ENCODE measurements around the gene PLCD1.

DNA sequence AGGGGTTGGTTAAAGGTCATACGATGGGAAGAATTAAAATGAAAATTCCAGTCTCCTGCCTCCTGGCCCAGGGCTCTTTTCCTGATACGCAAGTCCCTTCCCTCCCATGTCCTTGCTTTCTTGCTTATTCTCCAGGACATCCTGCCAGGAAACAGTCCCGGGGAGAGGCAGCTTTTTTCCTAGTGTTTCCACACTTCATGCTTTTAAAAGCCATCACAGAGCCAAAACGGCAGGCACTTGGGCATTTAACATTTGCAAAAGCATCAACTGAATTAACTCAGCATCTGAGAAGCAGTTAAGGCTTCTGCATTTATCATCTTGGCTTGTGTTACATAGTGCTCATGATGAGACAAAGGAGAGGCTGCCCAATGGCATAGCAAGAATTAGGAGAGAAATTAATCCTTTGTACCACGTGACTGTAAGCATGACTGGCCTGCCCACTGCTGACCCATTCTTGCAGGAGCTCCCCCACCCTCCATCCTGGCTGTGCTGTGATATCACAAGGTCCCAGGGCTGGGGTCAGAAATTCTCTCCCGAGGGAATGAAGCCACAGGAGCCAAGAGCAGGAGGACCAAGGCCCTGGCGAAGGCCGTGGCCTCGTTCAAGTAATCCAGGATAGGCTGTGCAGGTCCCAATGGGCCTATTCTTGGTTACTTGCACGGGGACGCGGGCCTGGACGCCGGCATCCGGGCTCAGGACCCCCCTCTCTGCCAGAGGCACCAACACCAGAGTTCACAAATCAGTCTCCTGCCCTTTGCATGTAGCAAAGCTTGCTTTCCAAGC, 60.4 kb downstream of the PLCD1 start:
- TF ChIP-seq, protein P1, sequence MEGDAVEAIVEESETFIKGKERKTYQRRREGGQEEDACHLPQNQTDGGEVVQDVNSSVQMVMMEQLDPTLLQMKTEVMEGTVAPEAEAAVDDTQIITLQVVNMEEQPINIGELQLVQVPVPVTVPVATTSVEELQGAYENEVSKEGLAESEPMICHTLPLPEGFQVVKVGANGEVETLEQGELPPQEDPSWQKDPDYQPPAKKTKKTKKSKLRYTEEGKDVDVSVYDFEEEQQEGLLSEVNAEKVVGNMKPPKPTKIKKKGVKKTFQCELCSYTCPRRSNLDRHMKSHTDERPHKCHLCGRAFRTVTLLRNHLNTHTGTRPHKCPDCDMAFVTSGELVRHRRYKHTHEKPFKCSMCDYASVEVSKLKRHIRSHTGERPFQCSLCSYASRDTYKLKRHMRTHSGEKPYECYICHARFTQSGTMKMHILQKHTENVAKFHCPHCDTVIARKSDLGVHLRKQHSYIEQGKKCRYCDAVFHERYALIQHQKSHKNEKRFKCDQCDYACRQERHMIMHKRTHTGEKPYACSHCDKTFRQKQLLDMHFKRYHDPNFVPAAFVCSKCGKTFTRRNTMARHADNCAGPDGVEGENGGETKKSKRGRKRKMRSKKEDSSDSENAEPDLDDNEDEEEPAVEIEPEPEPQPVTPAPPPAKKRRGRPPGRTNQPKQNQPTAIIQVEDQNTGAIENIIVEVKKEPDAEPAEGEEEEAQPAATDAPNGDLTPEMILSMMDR (IDR thresholded peaks at IDR 0.05), result no peak
- TF ChIP-seq POLR2A (IDR thresholded peaks at IDR 0.05) (no peak), POLR2AphosphoS5 (IDR thresholded peaks at IDR 0.05) (no peak)
